UCSD-AML1 (cell line): ENCODE data around the gene SERPINA1.
"Not testable (repeated sequence)": the region's sequence is repeated elsewhere in the genome, so short reads cannot be mapped to it uniquely, and the experiment has no call there.

ENCODE experiments used
- DNase-seq: peaks from one replicate; lab custom pipeline; 2025; ENCODE audit not compliant: unreplicated experiment; lab: John Stamatoyannopoulos, UW

Gene SERPINA1

DNA sequence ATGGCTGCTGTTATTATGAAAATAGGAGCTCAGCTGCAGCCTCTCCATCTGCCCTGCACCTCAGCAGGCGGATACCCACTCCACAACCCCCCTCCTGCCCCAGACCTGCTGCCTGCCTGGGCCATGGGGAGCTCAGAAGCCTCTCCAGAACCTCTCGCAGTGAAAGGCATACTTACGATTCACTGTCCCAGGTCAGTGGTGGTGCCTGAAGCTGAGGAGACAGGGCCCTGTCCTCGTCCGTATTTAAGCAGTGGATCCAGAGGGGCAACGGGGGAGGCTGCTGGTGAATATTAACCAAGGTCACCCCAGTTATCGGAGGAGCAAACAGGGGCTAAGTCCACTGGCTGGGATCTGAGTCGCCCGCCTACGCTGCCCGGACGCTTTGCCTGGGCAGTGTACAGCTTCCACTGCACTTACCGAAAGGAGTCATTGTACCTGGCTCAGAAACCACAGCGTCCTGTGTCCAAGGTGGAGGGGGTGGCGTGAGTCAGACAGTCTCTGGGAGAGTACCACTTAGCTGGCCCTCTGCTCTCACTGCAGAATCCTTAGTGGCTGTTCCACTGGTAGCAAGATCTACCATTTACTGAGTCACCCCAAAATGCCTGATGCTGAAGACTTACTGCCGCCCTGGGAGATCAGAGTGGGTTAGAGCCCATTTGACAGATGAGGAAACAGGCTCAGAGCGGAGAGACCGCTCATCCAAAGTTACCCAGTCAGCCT is at the start of gene SERPINA1:
TSS of gene SERPINA1 (minus strand) at position 219 of the 720 bp plus-strand sequence. CDS start 5,365 bp downstream, outside the sequence.
- DNase-seq = no peak

DNA sequence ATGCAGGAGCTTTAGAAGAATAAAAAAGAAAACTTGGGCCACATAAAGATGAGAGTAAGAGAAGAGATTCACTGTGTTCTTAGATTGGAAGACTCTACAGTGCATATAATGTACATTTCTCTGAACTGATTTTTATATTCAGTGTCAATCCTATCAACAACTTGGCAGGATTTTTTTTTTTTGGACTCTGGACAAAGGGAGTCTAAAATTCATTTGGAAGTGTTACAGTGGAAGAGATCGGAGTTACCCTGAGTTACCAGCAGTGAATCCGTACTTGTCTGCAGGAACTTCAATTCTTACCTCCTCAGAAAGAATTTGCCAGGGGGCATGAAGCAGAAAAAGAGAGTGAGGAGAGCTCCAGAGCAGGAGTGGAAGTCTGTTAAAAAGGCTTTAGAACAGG is 40.2 kb upstream of the SERPINA1 start:
- no peak for DNase-seq

DNA sequence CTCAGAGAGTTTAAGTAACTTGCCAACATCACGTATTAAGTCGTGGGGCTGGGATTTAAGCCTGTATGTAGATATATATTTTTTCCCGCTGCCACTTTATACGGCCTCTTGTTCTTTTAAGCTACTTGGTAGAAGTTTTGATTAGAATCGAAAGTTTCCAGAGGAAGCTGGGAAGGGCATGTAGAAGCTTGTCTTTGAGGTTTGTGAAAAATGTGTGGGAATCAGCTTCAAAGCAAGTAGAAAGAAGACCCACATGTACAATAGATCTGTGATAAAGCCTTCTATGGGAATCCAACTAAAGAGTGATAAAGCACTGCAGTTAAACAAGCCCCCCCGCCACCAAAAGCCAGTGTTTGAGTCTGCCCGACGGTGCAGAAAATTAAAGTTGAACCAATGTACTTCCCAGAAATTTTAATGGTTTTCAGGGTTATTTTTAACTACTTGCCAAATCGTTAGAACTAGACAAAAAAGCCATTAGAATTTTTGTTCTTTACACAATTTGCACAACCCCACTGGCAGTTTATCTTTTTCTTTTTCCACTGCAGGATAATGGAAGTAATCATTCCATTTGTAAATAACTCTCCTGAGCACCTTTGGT is 38.7 kb upstream of the SERPINA1 start:
- no peak for DNase-seq

DNA sequence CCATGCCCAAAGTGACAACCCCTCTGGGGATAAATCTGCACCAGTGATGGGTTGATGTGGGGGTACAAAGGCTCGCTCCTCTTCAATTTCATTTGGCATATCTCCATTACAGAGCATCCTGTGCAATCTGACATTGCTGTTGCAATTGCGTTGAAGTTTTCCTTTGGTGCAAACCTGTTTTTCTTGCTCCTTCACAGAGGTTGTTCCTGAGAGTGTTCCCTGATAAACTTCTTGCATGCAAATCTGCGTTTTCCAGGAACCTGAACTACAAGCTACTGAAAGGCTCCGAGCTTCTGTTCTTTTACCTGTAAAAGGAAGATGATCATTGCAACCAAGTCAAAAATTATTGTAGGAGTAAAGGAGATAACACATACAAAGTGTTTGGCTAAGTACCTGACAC is 38.1 kb upstream of the SERPINA1 start:
- DNase-seq = no peak

DNA sequence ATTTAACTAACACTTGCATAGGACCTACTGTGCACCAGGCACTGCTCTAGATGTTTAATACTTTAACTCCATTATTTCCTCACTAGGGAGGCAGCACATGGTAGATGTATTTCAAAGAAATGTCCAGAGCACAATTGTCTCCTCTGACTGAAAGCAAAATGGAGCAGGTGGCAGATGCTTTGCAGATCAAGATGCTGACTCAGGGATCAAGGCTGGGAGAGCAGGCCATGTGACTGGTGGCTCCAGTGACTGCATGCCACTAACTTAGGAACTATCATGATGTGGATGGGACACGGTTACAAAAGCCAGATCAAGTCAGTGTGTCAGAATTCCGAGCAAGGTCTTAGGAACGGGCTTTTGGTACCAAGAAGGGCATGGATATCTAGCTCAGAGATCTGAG is 36.0 kb upstream of the SERPINA1 start:
- no peak for DNase-seq

DNA sequence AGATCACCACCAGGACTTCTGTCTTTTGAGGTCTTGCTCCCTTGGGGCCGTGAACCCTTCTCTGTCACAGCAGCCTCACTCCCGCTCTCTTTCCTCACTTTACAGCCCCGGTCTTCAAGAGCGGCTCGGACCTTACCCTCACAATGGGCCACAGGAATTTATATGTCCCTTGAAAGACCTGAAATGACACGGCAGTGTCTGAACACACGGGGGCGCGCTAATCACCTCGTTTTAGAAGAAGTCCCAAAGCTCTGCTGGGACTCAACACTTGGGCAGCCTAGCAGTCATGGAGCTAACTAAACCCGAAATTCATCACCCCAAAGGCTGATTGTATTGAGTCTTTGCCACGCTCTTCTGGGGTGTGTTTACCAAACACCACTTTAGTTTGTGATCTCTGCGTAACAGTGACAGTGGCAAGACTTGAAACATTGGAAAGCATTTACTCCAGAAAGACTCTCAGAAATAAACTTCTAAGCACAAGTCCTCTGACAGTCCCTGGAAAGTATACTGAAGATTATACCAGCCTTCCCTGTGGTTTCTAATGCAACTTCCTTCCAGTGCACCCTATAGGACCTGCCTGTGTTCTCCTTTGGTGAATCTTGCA is 35.2 kb upstream of the SERPINA1 start:
- DNase-seq = peak; percentile 62

DNA sequence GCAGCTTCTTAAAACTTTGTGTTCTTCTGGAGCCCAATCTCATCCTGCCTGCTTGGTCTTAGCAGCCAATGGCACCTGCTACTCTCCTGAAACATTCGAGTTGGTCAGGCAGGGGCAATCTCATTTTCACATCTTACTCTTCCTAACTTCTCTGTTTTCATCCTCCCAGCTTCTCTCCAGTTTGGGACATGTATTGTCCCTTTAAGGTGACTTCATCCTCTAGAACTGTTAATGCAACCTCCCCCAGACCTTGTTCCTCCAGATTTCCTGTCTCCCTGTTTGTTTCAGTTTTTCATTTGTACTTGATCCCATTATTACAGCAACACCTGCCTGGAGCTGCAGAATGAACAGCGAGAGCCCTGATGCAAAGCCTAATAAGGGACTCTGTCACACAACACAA is 32.9 kb upstream of the SERPINA1 start:
- no peak for DNase-seq

DNA sequence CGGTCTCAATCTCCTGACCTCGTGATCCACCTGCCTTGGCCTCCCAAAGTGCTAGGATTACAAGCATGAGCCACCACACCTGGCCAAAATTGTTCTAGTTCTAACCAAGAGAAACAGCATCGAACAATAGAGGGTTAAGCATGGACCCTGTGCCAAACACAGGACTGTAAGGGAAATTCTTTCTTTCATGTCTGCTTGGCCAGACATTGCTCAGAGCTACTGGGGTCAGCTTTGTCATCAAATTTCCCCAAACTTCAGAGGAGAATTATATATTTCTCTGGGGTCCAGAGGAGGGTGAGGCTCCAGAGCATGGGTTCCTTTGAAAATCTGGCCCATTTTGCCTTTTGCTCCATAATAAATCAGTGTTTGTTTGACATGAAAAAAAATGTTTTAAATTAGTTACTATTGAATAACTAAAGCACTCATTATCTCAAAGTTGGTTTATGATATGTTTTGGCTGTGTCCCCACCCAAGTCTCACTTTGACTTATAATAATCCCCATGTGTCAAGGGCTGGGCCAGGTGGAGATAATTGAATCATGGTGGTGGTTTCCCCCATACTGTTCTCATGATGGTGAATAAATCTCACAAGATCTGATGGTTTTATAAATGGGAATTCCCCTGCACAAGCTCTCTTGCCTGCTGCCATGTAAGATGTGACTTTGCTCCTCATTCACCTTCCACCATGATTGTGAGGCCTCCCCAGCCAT is 29.2 kb upstream of the SERPINA1 start:
- DNase-seq = not testable (repeated sequence)

DNA sequence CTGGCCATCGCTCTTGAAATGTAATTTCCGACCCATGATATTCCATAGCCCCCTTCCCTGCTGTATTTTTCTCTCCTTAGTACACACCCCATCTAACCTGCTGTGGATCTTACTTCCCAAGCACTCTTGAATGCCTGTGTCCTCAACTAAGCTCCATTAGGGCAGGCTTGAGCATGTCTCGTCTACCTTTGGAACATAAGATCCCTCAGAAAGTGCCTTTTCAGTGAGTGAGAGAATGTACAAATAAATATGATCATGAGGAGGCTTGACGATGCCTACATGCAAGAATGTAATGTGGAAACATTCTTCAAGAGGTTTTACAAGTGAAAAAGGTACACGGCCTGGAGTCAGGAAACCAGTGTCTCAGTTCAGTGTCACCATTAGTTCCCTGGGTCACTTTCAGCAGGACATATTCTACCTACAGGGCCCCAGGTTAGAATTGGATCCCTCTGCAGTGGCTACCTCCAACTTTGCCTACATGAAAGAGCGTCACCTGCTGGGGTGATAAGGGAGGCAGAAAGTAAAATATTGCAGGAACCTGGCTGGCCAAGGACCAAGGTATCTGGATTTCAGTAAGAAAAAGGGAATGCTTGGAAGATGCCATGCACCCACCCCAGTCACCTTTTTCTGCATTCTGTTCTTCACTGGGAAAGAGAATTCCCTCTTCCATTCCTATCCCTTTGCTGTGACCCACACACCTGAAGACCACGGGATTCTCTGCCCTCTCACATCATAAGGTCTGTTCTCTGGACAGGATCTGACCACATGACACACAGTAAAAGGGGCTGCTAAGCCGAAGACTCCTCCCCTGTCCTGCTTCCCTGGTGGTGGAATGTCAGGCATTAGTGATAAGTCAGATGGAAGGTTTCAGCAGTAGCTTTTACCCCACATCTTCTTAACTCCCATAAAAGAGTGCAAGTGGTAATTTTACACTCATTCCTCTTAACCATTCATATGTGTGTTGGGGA is 24.6 kb upstream of the SERPINA1 start:
- no peak for DNase-seq

DNA sequence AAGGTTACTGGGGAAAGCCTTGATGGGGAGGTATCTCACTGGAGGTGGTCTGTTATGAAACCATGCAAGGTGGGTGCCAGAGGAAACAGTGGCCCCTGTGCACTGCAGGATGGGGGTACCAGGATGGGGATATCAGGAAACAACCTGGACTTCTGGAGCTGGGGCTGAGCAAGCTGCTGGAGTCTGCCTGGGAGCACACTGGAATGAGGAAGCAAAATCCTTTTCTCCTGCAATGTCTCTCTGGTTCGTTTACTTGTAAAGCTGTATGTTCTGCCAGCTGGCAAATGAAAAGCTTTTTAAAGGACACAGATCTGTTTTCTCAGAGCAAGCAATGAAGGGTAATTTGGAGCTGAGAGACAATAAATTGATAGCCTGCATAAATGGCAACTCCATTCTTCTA is 23.2 kb upstream of the SERPINA1 start:
- DNase-seq = no peak

DNA sequence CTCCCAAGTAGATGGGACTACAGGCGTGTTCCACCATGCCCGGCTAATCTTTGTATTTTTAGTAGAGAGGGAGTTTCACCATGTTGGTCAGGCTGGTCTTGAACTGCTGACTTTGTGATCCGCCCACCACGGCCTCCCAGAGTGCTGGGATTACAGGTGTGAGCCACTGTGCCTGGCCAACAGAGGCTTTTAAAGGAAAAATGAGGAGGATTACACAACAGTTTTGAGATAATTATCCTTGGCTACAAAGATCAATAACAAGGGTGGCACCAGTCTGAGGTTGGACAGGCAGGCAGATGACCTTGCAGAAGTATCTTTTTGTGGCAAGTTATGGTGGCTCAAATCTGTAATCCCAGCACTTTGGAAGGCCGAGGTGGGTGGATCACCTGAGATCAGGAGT is 21.0 kb upstream of the SERPINA1 start:
- not testable (repeated sequence) for DNase-seq

DNA sequence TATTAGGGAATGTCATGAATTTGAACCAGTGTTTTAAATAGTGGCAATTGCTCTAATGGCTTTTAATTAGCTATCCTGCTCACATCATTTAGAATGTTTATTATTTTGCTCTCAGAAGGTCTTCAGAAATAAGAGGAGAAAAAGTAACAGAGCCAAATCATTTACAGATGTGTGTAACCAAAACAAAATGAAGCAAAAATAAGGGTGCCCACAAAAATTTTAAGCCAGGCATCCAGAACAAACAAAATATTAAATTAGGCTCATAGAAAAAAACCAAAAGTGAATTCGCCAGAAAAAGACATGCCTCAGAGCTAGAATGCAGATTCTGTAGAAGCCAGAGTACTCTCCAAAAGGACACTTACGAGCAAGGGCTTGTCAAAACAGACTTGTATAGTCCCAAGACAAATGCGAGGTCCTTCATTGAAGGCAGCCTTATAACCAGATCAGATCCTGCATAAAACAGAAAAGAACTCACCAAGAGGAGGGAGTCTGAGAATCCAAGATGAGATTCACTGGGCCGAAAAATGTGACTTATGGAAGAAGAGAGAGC is 20.2 kb upstream of the SERPINA1 start:
- no peak for DNase-seq

DNA sequence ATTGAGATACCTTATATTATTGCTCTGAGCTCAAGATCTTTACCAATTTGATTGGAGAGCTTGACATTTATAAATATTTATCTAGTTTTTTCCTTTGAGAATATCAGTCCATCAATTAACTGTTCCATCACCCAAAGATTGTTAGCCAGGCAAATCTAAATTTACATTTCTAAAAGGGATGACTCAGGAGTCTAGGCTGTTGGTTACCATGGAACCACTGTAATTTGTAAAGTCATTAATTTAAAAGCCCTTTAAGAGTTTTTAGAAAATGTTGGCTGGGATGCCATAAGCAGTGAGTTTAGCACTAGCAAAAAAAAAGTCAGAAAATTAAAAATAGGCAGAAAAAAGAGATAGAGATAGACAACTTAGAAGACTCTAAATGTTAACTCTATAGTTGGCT is 19.5 kb upstream of the SERPINA1 start:
- DNase-seq = no peak

DNA sequence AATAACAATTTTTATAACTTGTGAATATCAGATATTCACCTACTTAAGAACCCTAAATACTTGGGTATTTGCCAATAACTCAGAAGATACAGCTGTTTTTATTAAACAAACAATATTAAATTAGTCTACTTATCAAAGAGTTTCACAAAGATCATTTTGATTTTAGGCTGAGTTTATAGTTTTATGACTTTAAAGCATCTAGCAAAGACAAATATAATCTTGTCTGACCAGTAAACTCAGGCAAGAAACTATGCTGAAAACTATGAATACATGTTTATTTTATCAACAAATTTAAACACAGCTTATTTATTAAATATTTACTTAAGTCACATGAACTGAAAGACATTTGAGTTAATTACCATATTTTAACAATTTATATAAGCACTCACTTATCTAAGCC is 18.5 kb upstream of the SERPINA1 start:
- DNase-seq = no peak

DNA sequence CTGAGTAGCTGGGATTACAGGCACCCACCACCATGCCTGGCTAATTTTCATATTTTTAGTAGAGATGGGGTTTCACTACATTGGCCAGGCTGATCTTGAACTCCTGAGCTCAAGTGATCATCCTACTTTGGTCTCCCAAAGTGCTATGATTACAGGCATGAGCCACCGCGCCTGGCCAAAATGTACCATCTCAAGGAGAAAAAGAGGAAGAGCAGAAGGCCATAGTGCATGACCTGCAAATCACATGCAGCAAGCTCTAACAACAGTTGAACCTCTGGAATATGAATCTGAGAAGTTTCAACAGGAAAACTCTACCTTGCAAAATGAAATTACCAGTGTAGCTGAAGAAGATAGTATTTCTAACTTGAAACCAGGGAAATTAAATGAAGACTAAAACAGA is 17.1 kb upstream of the SERPINA1 start:
- no peak for DNase-seq

DNA sequence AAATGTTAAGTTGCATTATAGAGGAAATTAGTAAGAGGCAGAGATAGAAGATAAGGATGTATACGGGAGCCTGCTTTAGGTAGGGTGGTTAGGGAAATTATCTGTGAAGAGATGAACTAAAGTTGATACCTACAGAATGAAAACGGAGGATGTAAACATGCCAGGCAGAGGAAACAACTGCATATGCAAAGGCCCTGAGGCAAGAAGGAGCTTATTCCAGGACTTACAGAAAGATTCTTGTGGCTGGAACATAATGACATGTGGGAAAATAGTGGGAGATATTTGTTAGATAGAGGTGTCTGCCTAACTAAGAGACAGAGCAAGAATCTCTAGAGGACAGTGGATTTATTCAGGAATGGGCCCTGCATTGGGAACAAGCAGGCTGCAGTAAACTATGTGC is 16.2 kb upstream of the SERPINA1 start:
- no peak for DNase-seq

DNA sequence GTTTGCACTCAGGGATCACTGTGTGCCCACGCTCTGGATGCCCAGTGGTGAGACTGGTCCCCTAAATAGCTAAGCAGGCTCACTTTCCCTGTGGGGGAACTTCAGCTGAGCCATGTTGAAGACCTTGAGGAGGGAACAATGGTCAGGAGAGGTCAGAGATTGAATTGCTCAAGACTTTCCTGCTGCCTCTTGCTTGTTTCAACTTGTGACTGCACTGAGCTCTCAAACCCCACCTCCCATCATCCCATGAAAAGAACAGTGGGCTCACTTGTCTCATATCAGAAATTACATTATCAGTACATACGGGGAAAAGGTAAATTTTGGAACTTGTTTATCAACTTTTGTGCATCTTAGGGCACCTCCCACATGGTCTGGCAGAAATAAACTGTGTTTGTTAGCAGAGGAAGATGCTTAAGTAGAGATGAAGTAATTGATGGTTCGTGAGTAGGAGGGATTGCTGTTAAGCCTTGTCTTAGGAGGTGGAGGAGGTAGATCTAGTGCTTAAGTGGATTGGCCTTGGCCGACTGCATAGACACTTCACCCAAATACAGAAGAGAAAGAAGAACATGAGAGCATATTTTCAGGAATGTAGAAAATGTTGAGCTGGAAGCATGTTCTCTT is 15.0 kb upstream of the SERPINA1 start:
- DNase-seq = no peak

DNA sequence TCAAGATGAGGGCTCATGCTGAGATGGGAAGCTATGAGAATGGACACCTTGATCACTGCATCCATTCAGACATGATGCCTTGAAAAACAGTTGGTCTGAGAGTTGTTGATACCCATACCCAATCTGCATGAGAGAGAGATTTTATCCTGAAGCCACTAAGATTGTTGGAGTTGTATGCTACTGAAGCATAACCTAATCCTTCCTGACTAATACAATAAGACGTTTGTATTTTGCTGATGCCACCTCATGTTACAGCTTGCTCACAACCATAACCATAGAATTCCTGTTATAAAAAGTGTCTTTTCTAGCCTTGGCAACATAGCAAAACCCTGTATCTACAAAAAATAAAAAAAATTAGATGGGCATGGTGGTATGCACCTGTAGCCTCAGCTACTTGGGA is 12.7 kb upstream of the SERPINA1 start:
- no peak for DNase-seq

DNA sequence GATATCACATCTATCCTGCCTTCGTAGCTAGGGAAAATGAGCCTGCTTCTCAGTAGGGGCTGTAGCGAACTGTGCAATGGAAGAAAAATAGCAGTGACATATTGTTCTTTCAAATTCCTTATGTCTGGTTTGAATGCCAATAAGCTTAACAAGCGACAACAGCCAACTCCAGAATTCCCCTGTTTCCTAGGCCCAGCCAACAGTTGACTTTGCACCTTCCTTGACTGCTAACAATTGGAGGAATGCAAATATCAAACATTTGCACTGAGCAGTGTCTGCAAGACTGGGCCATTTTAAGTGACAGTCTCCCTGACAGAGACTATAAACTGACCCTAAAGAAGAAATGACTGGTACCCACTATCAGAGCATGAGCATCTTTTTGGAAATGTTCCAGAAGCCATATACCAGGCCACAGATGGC is 12.0 kb upstream of the SERPINA1 start:
- DNase-seq = no peak

DNA sequence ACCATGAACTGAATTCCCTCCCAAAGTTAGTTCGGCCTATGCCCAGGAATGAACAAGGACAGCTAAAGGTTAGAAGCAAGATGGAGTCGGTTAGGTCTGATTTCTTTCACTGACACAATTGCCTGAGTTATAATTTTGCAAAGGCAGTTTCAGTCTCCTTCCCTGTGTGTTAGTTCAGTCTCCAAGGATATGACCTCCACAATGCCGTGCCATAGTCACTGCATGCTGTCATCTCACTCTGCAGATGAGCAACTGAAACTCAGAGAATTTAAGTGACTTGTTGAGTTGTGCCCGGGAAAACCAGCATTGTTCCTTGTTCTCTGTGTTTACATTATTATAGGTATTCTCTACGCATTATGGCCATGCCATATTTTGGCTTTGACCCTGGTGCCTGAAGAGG is 10.1 kb upstream of the SERPINA1 start:
- no peak for DNase-seq
